ENCODE results near the gene SMARCA1.
A peak's percentile ranks its signal among the peaks of the same experiment; 100 is the strongest.

The SMARCA1 gene

DNA sequence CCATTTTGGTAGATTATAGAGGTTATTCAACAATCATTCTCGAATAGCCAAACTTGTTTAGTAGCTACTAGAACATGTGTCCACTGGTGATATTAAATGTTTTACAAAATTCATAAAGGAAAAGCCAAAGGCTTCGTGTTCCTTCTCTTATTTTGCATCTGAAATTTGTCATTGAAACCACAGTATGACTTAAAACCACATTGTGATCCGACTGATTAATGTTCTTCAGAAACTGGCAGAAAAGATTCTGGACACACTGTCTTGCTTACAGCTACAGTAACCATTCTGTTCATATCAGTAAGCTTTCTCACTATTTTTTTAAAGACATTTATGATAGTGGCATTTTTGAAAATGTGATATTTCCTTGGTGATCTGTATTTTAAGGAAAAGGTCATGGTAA, 2.6 kb upstream of the SMARCA1 start:
- DNase-seq = no peak

DNA sequence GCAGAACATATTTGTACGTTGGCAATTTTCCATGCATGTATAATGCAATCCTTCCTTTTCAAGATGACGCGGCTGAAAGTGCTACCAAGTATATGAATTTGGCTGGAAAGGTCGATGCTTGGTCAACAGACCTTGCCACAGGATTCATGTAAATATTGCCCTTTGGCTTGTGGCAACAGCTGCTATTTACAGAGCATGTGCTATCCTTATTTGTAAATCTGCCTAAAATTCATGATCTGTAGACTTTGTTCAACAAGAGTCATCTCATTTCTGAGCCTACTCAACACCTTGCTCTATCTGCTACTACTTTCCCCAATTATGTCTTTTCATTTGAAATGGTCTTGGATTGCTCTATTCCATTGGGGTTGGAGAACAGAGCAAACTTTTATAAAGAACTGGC, 1.9 kb upstream of the SMARCA1 start:
- no peak for DNase-seq

DNA sequence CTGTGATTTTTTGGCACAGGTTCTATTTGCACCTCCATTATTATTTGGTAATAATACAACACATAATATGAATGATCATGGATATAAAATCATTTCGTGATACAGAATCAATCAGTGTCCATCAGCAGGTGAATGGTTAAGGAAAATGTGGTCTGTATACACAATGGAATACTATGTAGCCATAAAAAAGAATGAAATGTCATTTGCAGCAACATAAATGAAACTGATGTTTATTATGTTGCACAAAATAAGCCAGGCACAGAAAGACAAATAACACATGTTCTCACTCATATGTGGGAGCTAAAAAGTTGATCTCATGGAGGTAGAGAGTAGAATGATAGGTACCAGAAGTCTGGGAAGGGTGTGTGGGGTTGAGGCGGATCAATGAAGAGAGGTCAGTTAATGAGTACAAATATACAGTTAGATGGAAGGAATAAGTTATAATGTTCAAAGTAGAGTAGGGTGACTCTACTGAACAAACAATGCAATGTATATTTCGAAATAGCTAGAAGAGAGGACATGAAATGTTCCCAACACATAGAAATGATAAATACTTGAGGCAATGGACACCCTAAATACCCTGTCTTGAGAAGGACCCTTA, 1.1 kb upstream of the SMARCA1 start:
- no peak for DNase-seq

DNA sequence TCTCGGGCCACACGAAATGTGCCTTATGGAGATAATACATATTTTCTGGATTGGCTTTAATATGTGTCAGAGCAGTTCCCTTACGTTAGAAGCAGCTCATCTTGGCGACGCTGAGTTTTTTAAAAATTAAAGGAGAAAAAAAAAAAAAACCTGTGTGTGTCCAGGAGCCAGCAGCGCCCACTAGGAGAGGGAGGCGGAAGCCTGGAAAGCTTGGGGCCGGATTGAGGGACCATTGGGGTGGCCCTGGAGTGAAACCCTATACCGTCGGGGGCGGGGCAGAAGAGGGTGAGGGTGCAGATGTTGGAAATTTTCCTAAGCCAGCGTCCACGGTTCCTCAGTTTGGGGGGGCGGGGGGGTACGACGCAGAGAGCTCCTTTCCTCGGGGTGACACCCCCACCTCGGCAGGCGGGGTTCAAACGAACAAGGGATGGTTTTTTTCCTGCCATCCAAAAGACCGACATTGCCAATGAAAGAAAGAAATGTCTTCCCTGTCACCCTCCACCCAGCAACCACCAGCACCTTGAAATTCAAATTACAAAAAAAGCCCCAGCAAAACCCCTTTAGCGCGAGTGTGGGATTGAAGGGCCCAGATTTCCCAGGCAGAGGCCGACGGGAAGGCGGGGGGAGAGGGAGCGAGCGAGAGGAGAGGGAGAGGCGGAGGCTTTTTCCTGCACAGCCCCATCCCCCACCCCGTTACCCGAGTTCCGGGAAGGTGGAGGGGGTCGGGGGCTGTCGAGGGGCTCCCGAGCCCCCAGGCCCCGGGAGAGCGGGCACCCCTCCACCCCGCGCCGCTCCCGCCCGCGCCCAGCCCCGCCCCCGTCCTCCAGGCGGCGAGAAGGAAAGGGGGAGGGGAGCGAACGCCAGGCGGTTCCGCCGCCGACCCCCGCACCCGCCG, 859 bp downstream of the SMARCA1 start:
- peak; percentile 59 for DNase-seq

DNA sequence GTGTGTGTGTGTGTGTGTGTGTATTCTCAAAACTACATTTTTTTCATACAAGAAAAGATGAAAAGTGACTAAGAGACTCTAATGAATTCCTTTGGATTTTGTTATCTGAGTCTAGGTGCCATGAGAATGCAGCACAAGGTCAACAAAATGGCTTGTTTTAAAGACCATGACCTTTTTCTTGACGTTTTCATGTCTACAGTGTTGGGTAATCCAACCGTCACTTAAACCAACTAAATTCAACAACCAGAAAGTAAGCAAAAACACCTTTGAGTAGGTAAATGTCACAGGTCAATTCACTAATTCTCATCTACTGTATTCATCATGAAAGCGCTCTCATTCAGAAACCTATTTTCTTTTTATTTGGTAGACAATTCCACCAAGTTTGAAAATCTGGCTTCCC, 3.1 kb downstream of the SMARCA1 start:
- DNase-seq = no peak

DNA sequence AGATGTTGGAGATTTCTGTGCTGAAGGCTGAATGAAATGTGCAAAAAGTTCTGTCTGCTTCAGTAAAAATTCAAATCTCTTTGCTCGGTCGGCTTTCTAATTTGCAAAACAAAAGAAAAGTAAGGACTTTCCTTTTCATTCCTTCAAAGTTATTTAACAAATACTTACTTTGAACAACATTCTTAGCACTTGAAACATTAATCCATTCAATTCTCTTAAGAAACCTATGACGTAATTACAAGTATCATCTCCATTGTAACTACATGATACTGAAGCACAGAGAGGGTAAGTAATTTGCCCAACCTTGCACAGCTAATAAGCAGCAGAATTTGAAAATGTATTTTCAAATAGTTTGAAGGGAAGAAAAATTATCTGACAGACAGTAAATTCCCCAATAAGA, 6.9 kb downstream of the SMARCA1 start:
- DNase-seq = no peak

DNA sequence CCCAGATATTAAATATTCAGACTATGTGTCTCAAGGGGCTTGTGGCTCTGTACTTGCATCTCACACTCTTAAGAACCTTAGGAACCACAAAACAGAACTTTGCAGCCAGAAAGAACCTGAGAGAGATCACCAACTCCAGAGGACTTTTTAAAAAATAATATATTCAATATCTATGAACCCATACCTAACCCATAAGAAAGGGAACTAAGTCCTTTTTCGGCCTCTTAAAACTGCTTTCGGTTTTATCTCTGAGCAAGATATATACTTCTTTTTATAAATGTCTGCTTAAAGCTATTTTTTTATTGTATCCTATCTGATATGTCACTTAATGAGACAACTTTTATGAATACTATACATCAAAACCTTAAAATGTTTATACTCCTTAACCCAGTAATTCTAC, 10.9 kb downstream of the SMARCA1 start:
- DNase-seq = no peak

DNA sequence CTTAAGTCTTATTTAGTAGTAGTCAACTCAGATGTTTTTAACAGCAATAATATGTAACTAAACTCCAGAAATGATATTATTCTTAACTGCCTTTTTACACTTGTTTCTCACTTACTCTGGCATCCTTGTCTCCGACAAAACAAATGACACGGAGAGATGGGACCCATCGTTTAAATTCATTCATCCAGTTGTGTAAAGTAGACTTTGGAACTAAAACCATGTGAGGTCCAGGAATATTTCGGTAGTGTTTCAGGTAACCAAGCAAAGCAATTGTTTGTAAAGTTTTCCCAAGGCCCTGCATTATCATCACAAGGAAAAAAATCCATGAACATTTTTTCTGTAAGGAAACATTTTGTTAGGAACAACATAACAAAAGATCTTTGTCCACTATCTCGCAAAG, 11.6 kb downstream of the SMARCA1 start:
- no peak for DNase-seq

DNA sequence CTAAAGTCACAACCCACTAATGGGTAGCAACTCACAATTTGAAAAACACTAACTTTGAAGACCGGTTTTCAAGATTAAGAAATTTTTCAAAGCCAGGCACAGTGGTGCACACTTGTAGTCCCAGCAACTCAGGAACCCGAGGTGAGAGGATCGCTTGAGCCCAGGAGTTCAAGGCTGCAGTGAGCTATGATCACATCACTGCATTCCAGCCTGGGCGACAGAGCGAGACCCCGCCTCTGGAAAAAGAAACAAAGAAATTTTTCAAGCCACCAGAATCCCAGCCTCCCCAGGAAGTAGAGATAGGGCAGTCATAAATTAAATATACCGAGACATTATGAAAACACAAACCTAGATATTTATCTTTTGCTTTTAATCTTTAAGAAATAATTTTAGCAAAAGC, 13.0 kb downstream of the SMARCA1 start:
- no peak for DNase-seq

DNA sequence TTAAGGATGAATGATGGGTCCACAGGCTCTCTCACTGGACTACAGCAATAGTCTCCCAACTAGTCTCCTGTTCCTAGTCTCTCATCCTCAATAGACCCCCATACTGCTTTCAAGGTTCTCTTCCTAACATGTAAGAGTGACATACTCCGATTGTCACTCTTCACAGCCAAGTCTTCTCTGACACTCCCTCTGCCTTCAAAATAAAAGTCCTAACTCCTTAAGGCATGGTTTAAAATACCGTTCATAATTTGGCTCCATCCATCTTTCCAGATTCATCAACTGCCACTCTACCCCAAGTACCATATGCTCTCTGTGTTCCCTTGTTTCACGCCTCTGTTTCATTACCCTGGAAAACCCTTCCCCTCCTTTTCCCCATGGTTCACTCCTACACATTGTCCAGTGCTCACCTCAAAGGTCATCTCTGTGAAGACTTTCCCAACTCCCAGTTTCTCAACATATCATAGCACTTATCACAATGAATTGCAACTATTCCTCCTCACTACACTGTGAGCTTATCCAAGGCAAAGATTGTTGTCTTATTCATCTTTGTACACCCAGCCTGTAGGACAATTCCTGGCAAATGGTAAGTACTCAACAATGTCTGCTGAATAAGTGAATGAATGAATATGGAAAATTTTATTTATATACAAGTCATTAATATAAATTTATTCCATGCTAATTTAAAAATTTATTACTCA, 26.0 kb downstream of the SMARCA1 start:
- no peak for DNase-seq

DNA sequence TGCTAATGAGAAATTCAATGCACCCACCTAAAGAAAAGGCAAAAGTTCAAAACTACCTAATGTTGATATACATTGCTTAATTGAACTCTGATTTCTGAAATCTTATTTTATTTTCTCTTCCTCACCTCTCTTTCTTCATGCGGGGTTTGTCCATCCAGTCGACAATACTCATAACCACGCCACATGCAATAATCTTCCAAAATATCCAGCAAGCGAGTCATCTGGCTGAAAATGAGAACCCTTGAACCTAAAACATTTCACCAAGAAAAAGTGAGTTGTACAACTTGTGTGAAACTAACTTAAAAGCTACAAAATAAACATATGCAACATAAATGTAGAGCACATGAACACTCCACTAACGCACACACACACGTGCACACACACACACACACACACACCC, 26.7 kb downstream of the SMARCA1 start:
- DNase-seq = no peak

DNA sequence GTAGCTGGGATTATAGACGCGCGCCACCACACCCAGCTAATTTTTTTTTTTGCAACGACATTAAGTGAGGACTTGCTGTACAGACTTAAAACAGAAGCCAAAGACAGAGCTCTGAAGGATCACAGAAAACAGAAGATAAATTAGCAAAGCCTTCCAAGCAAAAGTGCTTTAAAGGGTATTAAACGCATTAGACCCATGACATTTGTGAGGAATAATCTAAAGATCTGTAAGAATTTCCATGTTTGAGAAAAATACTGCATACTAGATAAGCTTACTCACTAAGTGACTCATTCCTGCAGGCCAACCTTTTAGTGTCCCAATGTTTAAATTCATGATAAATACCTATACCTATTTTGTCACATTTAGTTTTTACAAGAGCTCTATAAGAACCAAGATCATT, 27.4 kb downstream of the SMARCA1 start:
- DNase-seq = no peak

DNA sequence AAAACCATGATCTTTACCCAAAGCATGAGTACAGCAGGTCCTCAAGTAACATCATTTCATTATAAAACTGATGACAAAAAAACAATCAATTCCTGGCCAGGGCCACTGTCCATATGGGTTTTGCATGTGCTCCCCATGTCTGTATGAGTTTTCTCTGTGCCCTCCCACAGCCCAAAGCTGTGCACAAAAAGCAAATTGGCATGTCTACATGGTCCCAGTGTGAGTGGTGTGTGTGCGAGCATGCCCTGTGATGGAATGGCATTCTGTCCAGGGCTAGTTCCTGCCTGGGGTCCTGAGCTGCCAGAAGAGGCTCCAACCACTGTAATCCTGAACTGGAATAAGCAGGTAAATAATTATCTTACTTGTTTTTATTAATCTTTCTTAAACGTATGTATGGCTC, 28.4 kb downstream of the SMARCA1 start:
- no peak for DNase-seq

DNA sequence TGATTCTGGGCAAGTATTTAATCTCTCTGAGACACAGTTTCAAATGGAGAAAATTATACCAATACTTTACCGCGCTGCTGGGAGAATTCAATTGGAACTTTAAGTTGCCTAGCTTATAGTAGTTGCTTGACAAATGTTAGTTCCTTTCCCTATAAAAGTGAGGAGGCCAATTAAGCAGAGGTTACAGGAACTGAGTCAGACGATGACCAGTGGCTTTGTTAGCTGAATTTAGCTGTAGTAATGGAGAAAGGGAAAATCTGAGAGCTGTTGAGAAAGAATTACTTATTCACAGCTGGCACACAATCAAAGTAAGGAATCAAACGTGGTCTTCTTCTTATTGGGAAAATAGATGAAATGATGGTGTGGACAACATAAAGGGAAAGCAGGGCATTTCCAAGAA, 29.6 kb downstream of the SMARCA1 start:
- no peak for DNase-seq

DNA sequence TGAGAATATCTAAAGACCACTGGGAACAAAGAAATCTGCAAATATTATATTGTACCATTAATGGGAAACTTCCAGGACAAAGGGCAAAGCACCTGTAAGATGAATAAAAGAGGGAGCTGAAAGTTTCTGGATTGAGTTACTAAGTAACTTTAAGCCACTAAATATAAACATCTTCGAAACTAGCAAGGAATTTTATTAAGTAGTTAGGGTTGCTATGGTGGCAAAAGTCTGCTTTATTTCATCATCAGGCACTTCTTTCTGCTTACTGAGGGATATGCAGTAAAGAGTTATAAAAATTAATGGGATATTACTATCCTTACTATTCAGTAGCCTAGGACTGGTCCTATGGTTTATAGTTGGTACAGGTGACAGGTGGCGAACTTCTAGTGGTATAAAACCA, 33.0 kb downstream of the SMARCA1 start:
- no peak for DNase-seq

DNA sequence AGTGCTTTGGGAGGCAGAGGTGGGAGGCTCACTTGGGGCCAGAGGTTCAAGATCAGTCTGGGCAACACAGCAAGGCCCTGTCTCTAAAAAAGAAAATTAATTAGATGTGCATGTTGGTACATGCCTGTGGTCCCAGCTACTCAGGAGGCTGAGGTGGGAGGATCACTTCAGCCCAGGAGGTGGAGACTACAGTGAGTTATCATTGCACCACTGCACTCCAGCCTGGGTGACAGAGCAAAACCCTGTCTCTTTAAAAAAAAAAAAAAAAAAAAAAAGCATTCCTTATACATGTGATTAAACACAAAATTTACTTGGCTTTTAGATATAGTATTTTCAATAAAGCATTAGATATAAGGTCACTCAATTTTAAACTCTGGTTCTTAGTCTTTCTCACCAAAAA, 34.9 kb downstream of the SMARCA1 start:
- DNase-seq = no peak

DNA sequence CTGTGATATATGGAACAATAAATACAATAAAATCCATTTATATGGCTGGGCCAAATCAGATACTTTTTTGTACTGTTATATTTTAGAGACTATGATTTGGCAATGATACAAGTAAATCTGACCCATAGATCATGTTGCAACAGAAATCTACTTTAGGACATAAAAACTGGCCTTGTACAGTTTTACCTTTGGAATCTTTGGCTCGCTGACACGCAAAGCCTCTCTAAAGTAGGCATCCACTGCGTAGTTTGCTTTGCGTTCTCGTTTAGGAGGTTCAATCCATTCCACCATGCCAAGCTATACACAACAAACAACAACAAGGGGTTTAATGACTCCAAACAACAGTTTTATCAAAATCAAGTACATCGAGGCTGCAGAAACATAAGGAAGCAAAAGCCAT, 42.4 kb downstream of the SMARCA1 start:
- no peak for DNase-seq

DNA sequence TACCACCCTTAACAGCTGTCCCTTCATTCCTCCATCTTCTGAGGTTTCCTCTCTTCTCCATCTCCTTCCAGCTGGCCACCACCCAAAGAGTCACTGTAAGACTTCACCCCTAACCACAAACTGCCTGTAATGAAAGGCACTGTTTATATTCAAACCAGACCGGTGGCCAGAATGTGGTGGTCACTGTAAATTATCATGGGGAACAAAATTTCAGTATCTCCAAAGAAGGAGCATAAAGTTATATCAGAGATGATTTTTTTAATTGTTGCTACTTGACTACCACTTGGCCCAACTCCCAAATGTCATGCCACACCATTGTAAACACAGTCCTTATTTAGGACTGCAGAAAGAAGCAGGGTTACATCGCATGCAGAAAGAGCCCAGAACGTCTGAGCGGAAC, 44.8 kb downstream of the SMARCA1 start:
- no peak for DNase-seq

DNA sequence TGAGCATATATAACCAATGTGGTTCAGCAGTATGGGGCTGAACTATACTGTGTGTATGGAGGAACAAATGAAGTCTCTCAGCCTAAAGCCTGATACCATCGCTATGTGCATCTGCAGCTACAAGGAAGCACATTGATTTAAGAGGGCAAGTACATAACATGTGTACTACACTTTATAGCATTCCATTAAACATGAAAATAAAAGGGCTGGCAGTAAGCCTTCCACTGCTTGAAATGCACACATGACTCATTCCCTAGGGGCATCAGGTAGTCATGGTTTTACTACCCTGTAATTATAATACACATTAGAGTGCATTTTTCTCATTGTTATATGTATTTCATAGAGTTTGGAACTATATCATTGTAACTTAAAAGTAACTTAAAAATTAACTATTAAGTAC, 51.2 kb downstream of the SMARCA1 start:
- DNase-seq = no peak

DNA sequence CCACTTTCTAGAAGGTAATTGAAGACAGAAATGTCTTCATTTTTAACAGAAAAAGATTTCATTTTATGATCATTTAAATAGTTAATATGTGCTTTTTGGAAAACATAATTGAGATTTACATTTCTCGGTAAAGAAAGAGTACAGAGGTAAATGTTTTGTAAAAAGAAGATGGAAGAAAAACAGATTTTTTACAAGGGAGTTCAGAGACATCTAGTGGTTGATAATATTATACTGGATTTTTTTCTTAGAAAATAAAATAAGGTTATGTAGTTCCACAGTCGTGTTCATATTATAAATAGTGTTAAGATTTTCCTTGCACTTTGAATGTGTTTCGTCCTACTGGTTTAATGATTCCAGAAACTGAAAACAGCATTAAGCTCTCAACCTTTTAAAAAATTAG, 60.6 kb downstream of the SMARCA1 start:
- DNase-seq = peak; percentile 15

DNA sequence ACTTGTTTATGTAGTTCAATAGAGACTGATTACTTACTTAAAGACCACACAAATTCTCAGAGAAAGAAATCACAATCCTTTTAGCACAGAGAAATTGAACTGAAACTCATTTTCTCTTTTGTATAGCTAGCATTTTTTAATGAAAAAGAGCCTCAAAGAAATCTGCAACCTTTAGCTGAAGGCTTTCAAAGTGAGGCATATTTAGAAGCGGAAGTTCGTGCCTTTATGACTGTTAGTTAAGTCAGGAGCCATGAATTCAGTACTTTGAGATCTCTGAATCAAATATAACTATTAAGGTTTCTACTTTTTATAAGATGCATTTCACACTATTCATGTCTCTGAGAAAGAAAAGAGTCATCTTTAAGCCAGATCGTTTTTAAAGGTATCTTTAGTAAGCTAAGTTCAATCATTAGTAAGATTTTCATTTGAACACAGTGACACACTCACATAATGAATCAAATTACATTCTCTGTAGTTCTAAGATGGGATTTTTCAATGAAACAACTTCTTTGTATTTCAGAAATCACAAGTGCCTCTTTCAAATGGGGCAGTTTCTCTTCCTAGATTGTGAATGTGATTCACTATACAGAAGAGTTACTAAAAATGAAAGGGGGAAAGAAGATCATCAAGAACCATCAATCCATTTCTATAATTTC, 61.4 kb downstream of the SMARCA1 start:
- DNase-seq = no peak

DNA sequence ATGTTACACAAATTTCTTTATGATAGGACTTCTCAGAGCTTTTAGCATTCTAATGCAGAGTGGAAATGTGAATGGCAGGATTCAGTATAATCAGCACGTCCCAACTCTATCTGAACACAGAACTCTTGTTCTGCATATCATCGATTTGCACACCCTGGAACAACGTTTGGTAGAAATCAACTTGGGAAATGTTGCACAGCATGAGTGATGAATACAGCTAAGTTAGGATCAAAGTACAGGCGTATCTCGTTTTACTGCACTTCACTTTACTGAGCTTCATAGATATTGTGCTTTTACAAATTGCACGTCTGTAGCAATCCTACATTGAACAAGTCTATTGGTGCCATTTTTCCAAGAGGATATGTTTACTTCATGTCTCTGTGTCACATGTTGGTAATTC, 70.8 kb downstream of the SMARCA1 start:
- no peak for DNase-seq

DNA sequence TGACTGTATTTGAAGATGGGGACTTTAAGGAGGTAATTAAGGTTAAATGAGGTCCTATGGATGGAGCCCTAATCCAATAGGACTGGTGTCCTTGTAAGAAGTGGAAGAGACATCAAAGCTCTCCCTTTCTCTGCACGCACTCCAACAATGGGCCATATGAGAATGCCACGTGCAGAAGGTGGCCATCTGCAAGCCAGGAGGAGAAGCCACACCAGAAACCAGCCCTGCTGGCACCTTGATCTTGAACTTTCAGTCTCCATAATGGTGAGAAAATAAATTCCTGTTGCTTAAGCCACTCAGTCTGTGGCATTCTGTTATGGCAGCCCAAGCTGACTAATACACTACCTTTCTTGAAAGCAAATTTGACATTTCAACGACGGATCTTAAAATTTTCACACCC, 73.2 kb downstream of the SMARCA1 start:
- no peak for DNase-seq

DNA sequence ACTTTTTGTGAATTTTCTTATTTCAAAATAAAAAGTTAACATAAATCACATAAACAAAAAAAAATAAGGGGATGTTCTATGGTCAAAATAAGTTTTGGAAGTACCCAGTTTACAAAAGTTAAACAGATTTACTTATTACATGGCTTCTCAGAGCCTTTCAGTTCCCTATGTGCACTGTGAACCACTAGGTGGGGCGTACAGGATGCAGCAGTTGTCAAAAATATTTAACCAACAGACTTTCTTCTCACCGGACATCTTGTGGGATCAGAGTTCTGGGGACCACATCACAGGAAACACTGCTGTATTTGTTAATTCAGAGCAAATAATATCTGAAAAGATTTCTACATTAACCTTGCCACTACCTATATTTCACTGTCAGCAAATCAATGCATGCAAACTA, 74.1 kb downstream of the SMARCA1 start:
- DNase-seq = no peak

Data from NCI-H2171 treated with DMSO at 0.1 percent for 48 hours (cell line).